HL-60/S4 treated with phorbol 12-myristate 13-acetate at 8.2 ng/mL for 4 days and 3 days (cell line): ENCODE measurements around the gene ARHGAP22.

ENCODE experiments used
- in situ Hi-C: fragments of 300-500 bp; cut with MboI; formaldehyde crosslinking; loops from 2 replicates; pipeline ENCODE4 v1.15.0; 2022; ENCODE audit warnings: low sequenced_read_pairs

The ARHGAP22 gene

DNA sequence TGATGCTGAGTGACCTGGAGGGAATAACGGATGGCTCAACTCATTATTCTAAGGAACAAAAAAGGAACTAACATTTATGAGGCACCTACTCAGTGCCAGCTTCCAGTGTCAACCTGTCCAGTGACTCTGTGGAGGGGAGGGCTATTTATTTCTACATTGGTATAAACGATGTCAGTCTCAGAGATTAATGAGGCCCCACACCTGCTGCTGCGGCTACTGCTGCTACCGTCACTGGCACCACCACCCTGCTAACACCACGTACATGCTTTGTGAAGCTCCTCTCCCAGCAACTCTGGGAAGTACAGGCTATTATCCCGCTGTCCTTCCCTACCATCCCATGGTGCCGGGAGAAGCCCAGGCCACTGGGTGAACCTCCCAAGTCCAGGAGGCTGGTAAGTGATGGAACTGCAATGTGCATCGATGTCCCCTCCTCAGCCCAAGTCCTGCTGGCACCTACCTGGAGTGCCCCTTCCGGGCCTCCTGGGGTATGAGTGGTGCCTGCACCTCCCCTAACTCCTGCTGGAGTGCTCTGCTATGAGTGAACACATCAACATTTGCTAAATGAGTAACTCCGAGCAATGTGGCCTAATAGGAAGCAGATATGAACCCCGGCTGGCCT lies 101.5 kb downstream of the ARHGAP22 start:
- in situ Hi-C loops, result loop anchor here (25.0 kb wide), 1 partner anchor 141 kb away; no protein-coding TSS in a partner anchor

DNA sequence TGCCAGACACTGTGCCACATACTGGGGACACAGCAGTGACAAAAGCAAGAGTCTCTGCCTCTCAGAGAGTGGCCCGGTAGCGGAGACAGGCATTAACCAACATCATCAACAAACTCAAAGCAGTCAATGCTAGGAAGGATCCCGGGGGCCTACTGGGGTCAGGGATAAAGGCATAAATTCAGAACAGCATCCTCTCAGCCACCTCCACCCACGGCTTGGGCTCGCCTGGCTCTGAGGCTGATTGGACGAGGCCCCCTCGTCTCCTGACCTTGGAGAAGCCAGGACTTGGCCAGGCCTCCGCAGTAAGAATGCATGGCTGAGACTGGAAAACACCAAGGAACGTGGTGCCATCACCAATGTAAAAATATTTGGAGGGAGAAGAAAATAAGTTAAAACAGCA lies 102.1 kb downstream of the ARHGAP22 start:
- in situ Hi-C loops, result loop anchor here (25.0 kb wide), 1 partner anchor 140 kb away; no protein-coding TSS in a partner anchor

DNA sequence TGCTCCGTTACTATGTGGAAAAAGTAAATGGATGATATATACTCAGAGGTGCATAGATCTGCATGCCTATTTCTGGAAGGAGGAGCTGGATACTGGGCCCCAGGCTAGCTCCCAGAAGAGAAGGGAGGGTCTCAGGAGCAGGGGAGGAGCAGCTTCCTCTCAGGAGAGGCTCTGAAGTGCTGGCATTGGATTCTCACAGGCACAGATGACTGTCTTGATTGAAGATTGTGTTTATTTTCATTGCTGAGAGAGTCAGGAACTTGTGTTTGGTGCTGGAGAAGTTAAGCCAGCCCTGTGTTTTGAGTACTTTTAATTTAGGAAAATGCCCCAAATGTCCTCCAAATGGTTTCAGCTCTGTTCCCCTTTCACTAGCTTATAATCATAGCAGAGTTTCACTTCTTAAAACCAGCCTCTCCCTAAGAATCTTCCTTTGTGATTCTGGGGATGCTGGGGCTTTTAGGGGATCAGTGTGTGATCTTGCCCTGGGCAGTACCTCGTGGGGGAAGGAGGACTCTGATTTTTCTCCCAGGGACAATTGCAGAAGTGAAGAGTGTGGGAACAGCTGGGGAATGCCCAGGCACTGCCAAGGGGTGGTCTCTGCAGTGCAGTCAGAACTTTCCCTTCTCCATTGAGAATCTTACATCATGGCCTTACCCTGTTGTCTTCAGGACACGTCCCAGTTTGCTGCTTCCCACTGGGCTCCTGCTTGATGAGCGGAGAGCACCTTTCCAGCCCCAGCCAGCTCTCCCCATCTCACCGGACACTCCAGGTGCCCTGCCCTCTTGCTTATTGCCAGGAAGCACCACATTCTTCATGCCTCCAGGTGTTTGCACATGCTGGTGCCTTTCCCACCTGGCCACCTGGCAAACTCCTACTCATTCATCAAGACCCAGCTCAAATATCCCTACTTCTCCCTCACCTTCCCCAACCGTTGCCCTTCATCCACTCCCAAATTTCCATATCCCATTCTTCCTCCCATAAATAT lies 102.8 kb downstream of the ARHGAP22 start:
- in situ Hi-C loops, result loop anchor here (25.0 kb wide), 1 partner anchor 140 kb away; no protein-coding TSS in a partner anchor

DNA sequence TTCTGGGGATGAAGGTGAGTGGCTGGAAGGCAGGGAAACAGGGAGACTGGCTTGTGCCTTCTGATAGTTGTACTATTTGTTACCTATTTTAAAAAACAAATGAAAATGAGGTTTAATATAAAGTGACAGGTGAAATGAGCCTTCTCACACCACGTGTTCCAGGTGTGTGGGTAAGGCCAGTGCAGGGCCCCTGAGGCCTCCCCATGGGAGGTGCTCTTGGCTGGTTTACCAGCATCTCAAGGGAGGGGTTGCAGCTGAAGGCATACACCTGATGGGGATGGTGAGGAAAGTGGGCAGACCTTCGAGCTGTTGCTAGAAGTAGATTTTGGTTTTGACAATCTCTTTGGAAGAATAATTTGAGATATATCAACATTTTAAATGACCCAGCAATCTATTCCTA lies 103.6 kb downstream of the ARHGAP22 start:
- in situ Hi-C loops, result loop anchor here (25.0 kb wide), 1 partner anchor 139 kb away; no protein-coding TSS in a partner anchor

DNA sequence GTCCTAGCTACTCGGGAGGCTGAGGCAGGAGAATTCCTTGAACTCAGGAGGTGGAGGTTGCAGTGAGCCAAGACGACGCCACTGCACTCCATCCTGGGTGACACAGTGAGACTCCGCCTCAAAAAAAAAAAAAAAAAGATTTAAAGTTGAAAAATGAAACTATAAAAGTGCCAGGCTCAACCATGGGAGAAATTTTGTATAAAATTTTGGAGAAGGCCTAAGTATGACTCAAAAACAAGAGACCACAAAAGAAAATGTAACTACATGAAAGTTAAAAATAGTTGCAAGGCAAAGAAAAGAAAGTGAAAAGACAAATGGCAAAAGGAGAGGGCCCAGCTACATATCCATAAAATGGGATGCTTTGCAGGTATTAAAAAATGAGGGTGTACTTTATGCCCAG lies 104.1 kb downstream of the ARHGAP22 start:
- in situ Hi-C loops, result loop anchor here (25.0 kb wide), 1 partner anchor 138 kb away; no protein-coding TSS in a partner anchor

DNA sequence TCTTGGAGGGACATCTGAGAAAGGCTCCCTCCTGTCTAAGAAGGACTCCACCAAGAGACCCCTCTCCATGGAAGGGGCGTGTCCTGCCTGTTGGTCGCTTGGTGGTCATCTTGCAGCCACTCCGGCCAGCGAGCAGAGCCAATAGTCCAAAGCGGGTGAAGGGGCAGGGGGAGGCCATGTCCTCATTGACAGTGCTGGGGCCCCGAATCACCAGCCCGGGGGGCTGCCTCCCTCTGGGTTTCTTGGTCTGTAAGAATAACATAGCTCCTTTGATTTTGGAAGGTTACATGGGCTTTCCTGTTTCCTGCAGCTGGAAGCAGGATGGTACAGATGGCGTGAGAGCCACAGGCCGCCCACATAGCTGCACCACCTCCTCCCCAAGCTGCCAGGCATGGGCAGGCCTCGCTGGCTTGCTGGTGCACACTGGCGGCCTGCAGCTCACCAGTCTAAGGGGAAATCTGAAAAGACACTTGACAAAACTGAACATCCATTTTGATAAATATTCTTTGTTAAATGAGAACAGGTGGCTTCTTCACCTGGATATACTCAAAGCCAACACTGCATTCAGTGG lies 105.8 kb downstream of the ARHGAP22 start:
- in situ Hi-C loops, result no loop called here

DNA sequence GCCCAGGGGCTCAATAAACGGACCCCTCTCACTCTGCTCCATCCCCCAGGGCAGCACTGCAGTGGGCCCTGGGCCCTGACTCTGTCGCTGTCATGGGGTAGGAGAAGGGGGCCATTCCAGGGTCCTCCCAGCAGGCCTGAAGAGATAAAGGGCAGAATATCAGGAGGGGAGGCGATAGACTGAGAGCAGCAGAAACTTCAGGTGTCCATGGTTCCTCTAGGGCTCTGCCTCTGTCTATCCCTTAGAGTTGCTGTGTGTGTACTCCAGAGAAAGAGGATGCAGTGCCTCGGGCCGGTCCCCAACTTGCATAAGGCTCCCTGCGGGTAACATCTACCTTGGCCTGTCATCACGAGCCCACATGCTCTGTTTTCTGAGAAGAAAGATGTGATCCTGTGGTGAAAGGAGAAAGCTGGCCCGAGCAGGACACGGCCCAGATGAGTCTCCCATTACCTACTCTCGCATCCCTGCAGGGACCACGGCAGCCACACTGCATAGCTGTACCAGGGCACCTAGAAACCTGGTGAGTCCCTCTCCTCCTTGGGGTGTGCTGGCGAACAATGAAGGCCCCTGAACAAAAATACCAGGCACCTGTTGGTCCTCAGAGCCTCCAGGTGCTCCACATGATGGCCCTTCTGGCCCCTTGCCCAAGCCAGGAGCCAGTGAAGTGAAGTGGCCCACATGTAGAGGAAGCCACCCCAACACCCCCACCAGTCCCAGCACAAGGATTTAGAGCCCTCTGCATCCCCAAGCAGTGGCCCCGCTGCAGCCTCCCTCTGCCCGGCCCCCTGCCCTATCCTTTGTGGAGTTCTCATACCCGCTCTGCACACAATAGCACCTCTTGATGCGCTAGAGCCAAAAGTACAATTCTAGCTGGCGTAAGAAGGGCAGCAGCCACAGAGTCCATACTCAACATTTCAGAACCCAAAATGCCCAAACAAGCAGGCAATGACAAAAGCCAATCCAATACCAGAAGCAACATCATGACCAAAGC lies 106.8 kb downstream of the ARHGAP22 start:
- in situ Hi-C loops, result no loop called here

DNA sequence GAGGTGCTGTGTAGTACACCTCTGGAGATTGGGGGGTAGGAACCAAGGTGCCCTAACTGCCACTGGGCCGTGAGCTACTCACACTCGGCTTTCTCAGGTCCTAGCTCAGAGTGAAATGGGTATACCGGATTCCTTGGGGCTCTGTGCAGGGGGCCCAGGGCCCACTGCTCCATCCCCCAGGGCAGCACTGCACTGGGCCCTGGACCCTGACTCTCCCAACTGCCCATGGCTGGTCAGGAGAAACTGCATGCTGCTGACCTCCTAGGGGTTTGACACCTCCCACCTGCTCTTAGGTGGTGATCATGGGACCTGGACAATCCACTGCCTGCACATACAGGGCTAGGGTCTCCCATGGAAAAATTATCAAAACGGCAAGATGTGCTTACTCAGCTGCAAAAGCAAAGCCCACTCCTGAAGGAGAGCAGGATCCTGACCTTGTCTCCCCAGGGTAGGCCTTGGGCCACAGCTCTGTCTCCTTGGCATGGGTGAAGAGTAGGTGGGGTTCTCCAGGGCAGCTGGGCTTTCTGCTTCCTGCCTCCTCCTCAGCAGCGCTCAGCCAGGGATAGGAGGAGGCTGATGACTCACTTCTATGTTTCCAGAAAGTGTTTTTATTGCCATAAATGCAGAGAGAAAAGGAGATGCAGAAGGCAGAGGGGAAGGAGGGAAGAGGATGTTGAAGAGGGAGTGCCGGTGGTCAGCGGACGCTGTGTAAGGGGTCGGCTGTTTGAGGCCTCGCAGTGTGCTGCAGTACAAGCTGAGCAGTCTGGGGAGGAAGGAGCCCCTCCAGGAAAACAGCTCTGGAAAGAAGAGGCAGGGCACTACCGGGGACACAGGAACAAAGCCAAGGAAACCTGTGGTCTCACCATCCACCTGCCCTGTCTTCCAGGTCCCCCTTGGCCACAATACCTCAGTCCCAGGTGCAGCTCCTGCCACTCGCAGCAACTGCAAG lies 107.8 kb downstream of the ARHGAP22 start:
- in situ Hi-C loops, result no loop called here

DNA sequence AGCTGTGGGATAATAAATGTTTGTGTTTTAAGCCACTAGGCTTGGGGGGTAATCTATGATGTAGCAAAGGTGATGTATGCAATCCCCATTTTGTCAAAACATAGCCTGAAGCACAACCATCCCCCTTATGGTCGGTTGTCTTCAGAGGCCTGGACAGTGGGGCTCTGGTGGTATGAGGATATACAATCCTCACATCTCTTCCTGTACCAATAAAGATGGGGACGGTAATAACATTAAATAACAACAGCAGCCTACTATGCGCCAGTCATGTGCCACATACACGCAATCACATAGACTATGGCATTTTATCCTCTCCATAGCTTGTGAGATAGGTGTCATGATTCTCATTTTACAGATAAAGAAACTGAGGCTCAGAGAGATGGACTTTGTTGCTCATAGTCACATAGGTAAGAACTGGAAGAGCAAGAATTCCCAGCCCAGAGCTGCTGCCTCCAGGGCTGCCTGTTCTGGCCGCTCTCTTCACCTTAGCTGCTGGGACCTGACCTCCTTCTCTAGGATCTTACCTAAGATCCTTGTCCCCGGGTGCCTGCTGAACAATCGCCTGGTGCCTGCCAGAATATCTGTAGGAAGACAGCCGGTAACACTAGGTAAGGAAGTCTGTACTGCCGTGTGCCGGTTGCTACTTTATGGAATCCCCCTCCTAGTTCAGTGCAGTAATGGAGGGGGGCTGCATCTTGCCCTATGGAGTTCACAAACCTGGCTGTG lies 108.6 kb downstream of the ARHGAP22 start:
- in situ Hi-C loops, result no loop called here

DNA sequence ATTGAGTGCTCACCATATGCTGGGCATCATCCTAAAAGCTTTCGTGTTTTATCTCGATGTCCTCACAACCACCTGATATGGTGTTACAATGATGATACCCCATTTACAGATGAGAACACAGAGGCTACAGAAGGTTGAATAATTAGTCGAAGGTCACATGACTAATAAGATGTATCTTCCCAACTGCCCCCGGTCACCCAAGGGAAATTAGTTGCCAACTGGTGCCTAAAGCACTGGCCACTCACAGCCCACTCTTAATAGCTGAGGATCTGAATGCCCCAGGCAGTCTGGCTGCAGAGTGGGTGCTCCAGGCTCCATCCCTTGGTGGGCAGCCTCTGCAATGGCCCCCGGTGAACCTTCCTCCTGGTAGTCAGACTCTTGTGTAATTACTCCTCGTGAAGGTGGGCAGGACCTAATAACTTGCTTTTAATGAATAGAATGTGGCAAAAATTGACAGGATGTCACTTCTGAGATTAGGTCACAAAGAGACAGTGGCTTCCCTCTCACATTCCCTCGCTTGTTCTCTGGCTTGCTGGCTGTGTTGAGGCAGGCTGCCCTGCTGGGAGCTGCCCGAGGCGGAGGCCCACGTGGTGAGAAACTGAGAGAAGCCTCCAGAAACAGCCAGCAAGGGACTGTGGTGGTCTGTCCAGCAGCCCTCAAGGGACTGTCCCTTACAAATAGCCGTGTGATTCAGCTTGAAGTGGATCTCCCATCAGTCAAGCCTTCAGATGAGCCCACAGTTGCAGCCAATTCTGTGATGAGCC lies 109.4 kb downstream of the ARHGAP22 start:
- in situ Hi-C loops, result no loop called here

DNA sequence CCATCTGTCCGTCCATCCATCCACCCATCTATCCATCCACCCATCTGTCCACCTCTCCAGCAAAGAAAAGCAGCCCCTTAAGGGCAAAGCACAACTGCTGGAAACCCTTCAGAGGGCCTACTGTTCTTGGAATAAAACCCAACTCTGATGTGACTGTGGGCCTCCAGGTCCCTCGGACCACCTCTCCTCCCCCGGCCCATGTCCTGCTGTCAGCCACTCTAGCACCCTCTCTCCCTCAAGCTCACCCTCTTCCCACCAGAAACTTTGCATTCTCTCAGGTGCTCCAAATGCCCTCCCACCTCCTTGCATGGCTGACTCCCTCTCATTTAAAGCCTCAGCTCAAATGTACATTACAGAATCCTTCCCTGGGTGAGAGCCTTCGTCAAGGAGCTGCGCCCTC lies 110.3 kb downstream of the ARHGAP22 start:
- in situ Hi-C loops, result no loop called here

DNA sequence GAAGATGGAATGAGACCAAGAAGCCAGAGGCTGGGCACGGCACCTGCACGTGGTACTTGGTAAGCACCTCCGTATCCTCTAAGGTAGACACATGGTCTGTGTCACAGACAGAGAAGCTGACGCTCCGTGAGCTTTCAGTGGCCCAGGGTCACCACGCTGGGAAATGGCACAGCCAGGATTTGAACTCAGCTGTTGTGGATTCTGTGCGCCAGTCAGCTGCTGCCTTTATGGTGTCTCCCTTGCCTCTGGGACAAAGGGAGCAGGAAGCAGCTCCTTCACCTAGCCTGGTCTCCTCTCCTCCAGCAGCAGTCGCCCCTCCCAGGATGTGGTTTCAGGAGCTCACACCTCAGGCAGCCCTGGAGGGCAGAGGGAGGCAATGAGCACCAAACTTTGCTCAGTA lies 110.8 kb downstream of the ARHGAP22 start:
- in situ Hi-C loops, result no loop called here

DNA sequence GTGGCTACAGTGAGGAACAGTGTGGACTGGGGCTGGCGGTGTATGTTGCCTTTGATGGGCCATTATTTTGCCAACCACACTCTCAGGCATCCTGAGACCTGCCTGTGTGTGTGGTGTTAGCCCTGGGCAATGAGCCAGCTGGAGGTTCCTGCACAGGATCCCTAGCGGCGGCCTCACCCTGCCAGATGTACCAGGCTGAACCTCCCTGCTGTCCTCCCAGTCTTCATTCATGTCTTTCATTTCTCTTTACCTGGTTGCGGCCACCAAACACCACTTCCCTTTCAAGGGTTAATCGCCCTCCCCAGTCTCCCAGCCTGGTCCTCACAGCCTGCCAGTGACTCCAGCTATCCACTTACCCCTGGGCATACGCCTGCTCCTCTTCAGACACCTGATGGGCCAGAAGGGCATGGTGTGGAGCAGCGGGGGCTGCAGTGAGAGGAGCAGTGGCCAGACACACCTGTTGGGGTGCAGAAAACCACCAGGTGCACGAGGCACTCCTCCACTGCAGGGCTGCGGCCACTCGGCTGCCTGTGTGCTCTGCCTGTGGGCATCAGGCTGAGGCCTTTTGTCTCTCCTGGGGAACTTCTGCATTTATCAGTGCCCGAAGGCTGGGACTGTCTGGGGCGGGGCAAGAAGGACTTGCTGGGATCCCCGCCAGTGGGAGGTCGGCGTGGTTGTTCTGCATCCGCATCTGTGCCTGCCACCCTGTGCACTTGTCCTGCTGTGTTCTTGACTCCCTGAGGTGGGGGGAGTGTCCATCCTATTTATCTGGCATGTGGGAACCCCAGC lies 111.6 kb downstream of the ARHGAP22 start:
- in situ Hi-C loops, result no loop called here

DNA sequence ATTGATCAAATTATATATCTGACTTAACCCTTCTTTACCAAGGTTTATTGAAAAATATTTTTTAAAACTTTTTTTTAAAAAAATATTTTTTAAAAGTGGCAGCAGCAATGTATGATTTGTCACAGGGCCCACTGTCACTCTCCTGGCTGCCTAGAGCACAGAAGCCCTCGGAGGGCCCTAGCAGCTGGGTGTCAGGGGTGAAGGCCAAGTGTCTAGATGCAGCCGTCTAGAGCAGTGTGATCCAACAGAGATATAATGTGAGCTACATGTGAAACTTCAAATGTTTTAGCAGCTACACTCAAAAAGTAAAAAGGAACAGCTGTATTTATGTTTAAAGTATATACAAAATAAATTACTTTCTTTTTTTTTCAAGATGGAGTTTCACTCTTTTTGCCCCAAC lies 112.7 kb downstream of the ARHGAP22 start:
- in situ Hi-C loops, result no loop called here

DNA sequence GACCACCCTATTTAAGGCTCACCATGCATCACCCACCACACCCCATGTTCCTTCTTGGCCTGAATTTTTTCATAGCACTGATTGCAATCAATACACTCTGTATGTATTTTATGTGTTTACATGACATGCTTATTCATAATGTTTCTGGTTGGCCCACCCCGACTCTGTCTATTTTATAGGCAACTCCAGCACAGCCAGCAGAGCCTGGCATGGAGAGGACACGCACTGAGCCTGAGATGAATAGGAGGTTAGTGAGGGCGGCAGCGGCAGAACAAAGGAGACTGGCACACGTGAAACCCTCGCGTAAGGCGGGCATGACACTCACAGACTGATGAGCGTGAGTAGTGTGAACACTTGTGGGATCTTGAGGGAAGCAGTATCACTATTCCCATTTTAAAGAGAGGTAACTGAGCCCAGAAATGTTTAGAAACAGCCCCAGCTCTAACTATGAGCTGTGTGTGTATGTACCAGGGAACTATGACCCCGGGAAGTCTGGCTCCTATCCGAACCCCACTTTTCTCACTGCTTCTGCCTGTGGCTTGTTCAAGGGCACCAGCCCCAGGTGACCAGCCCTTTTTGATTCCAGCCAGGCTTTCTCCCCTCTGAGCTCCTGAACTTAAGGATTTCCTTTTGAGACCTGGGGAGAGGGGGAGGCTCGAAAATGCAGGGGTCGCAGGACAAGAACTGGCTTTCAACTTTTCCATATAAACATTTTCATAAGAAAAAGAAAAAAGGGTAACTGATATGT lies 113.3 kb downstream of the ARHGAP22 start:
- in situ Hi-C loops, result no loop called here

DNA sequence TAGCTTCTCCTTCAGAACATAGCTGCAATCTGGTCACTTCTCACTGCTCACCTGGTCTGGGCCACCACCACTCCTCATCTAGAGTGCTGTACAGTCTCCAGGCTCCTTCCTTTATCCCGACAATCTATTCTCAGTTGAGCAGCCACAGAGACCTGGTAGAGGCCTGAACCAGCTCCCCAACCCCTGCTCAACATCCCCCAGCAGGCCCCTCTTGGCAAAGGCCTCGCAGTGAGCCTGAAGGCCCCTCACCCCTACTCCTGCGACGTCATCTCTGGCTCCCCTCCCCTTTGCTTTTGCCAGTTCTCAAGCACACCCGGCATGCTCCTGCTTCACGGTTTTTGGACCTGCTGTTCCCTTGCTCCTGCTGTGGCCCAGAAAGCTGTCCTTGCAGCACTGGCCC lies 113.9 kb downstream of the ARHGAP22 start:
- in situ Hi-C loops, result no loop called here
